HG02678 (cell line): ENCODE results near the gene XAB2.
A peak's percentile ranks its signal among the peaks of the same experiment; 100 is the strongest.
"Not testable (repeated sequence)": the region's sequence is repeated elsewhere in the genome, so short reads cannot be mapped to it uniquely, and the experiment has no call there.

Experiments
- ATAC-seq: cut with Tn5 transposase; IDR thresholded peaks from one replicate; pipeline ENCODE4 v1.9.1; 2021; ENCODE audit warnings: mild to moderate bottlenecking, moderate library complexity; ENCODE audit not compliant: unreplicated experiment

The XAB2 gene

DNA sequence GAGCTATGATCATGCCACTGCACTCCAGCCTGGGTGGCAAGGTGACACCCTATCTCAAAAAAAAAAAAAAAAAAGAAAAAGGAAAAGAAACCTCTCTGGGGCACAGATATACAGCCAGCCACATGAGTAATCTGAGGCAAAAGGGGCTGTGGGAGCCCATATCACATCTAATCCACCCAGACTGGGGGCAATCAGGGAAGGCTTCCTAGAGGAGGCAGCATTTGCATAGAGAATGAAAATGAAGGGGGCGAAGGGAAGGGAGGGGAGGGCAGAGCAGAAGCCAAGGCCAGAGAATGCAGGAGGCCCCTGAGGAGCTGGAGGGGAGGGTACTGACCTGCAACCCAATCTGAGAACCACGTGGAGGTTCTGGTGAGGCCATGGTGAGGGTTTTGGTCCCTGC, 20.8 kb upstream of the XAB2 start:
- ATAC-seq: no peak

DNA sequence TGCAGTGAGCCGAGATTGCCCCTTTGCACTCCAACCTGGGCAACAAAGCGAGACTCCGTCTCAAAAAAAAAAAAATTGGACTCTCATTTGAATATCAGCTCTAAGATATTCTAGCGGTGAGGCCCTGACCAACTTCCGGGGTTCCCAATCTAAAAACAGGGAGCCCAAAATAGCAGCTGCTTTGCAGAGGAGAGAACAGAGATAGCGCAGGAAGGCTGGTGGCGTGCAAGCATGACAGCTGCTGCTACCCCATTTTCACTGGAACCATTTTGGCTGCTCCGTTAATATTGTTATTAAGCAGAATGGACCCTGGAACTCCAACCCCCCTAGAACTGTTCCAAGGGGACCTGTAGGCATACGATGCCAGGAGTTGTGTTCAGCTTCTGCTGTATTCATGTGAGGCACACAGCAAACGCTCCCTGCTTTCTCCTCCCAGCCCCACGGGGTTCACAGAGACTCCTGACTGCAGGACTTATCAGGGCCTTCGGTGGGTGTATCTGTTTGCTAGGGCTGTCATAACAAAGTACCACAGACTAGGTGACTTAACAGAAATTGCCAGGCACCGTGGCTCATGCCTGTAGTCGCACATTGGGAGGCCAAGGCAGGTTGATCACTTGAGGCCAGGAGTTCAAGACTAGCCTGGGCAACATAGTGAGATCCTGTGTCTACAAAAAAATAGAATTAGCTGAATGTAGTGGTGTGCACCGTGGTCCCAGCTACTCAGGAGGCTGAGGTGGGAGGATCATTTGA, 19.1 kb upstream of the XAB2 start:
- ATAC-seq: no peak

DNA sequence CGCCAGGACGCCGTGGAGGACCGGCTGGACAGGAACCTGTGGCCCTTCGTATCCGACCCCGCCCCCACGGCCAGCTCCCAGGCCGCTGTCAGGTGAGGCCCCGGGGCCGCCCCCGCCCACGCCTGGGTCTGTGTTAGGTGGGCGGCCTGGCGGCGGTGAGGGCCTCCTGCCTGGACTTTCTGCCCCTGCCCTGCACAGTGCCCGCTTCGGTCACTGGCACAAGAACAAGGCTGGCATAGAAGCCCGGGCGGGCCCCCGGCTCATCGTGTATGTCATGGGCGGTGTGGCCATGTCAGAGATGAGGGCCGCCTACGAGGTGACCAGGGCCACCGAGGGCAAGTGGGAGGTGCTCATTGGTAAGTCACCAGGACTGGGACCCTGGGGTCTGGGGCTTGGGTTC, 17.8 kb upstream of the XAB2 start:
- no peak for ATAC-seq

DNA sequence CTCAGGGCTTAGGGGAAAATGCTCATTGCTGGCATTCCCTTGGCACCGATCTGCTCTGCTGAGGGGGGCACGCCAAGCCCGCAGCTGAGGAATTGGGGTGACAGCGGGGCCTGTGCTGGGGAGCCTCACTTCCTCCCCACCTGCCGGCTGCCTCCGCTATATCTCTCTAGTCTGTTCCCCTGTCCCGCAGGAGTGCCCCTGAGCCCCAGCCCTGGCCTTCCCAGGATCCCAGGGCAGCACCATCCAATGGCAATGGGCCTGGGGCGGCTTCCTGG, 17.0 kb upstream of the XAB2 start:
- no peak for ATAC-seq

DNA sequence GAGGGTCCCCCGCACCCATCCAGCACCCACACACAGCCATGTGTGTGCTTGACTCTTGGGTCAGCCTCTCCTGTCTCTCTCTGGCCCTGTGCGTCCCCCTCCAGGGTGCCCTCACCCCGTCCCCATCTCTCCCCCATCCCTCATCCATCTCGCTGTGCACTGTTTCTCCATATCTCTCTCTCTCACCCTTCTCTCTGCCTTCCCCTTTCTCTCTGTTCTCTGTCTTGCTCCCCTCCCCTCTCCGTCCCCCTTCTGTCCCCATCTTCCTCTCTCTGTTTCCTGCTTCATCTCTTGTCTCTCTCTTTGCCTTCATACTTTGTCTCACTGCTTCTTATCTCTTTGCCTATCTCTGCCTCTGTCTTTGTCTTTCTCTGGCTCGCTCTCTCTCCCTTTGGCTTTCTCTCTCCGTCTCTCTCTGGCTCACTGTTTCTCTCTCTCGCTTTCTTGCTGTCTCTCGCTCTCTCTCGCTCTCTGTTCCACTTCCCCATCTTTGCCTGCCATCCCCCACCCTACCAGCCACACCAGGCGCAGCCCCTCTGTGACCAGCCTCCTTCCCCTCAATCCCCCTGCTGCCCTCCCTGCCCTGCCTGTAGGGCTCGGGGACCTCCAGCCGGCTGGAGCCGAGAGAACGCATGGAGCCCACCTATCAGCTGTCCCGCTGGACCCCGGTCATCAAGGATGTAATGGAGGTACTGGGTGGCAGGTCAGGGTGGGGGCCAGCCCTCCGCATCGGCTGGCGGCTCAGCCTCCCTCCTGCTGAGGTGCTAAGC, 16.5 kb upstream of the XAB2 start:
- no peak for ATAC-seq

DNA sequence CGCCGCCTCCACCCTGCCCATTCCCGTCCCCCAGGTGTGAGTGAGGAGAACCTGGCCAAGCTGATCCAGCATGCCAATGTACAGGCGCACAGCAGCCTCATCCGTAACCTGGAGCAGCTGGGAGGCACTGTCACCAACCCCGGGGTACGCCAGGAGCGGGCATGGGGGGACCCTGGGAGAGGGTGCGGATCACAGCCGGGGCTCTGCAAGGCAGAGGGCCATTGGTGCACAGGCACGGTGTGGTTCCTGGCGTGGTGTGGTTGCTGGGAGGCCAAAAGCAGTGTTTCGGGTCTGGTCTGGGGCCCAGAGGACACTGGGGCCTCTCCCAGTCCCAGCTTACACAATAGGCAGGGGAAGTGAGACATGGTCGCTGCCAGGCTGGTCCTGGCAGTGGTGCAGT, 15.8 kb upstream of the XAB2 start:
- no peak for ATAC-seq

DNA sequence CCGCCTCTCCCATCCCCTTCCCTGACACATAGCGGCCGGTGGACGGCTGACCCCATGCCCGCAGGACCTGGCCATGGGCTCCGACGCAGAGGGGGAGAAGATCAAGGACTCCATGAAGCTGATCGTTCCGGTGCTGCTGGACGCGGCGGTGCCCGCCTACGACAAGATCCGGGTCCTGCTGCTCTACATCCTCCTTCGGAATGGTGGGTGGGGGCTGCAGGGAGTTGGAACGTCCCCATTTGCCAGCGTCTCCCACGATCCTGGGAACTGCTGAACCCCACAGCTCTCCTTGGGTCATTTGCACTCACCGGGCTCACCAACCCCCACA, 15.2 kb upstream of the XAB2 start:
- ATAC-seq: no peak

DNA sequence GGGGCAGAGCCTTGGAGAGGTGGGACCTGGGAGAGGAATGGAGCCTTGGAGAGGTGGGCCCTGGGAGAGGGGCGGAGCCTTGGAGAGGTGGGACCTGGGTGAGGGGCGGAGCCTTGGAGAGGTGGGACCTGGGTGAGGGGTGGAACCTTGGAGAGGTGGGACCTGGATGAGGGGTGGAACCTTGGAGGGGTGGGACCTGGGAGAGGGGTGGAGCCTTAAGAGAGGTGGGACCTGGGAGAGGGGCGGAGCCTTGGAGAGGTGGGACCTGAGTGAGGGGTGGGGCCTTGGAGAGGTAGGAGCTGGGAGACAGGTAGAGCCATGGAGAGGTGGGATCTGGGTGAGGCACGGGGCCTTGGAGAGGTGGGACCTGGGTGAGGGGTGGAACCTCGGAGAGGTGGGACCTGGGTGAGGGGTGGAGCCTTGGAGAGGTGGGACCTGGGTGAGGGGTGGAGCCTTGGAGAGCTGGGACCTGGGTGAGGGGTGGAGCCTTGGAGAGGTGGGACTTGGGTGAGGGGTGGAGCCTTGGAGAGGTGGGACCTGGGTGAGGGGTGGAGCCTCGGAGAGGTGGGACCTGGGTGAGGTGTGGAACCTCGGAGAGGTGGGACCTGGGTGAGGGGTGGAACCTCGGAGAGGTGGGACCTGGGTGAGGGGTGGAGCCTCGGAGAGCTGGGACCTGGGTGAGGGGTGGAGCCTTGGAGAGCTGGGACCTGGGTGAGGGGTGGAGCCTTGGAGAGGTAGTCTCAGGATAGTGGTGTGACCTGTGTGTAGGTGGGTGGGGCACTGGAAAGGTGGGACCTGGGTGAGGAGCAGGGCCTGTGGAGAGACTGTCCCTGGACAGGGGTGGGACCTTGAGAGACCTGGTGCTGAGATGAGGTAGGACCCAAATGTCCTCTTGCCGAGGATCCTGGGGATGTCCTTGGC, 14.5 kb upstream of the XAB2 start:
- not testable (repeated sequence) for ATAC-seq

DNA sequence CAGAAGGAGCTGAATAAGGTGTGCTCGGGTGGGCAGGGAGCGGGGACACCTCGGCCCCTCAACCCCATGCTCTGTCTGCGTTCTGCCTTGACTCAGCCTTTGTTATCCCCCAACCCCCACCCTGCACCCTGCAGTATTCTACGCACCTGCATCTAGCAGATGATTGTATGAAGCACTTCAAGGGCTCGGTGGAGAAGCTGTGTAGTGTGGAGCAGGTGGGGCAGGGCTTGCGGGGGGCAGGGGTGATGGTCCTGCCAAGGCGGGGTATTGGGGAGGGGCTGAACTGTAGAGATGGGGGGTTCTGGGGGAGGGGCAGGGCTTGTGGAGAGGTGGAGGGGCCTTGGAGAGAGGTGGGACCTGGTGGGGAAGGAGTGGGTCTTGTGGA, 13.7 kb upstream of the XAB2 start:
- ATAC-seq: no peak

DNA sequence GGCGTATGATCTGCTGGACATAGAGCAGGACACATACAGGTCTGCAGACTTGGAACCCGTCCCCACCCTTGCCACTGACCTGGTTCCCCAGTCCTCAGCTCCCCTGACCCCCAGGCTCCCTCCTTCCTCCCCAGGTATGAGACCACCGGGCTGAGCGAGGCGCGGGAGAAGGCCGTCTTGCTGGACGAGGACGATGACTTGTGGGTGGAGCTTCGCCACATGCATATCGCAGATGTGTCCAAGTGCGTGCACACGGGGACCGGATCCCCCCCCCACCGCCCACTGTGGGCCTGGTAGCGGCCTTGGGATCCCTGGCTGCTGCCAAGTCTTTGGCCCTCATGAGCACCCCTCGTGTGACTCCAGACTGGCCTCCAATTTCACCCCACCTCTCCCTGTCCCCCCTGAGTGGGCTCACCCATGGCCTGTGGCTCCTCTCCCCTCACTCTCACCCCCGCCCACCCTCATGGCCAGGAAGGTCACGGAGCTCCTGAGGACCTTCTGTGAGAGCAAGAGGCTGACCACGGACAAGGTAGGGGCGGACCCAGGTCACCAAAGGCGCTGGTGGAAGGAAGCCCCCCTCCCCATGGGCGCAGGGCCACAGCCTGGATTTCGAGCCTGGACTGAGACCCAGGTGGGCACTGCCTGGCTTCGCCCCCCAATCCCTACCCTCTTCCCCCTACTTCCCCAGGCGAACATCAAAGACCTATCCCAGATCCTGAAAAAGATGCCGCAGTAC, 13.1 kb upstream of the XAB2 start:
- ATAC-seq: no peak

DNA sequence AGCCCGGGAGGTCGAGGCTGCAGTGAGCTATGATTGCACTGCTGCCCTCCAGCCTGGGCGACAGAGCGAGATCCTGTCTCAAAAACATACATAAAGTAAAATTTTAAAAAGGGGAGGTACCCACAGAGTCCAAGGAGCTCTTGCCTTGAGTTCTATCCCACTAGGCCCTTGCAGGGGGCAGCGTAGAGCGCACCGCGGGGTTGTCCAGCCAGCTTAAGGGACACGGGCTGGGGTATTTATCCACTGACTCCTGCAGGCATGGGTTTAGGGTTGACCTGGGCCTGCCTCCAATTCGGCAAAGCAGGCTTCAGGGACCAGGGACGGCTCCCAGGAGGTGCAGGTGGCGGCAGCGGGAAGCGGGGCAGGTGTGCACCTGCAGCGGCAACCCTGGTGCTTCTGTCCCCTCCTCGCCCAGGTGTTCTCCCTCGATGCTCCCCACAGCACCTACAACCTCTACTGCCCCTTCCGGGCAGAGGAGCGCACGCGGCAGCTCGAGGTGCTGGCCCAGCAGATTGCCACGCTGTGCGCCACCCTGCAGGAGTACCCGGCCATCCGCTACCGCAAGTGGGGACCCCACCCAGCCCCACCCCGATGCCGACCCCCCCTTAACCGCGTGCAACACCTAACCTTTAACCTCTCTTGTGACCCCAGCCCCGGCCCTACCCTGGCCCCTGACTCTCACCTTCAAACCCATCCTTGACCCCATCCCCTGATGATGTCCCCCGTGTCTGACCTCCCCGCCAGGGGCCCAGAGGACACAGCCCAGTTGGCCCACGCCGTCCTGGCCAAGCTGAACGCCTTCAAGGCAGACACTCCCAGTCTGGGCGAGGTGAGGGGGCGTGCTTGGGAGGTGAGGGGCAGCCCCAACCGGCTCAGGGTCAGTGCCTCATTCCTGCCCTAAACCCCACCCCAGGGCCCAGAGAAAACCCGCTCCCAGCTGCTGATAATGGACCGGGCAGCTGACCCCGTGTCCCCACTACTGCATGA, 12.2 kb upstream of the XAB2 start:
- ATAC-seq: no peak

DNA sequence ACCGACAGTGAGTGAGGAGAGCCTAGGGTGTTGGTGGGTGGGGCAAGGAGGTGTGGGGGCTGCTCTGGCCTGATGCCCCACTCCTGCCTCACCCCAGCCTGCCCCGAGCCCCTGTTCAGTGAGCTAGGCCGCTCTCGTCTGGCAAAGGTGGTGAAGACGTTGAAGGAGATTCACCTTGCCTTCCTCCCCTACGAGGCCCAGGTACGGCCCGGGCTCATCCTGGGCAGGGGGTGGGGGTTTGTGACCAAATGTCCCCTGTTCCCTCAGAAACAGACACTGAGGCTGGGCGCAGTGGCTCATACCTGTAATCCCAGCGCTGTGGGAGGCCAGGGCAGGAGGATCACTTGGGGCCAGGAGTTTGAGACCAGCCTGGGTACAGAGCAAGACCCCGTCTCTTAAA, 11.5 kb upstream of the XAB2 start:
- ATAC-seq: no peak

DNA sequence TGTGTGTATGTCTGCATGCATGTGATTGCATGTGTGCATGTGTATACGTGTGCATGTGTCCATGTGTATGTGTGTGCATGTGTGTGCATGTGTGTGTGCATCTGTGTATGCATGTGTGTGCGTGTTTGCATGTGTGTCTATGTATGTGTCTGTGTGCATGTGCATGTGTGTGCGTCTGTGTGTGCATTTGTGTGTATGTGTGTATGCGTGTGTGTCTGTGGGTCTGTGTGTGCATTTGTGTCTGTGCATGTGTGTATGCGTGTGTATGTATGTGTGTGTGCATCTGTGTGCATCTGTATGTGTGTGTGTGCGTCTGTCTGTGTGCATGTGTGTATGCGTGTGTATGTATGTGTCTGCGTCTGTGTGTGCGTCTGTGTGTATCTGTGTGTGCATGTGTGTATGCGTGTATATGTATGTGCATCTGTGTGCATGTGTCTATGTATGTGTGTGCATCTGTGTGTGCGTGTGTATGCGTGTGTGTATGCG, 10.6 kb upstream of the XAB2 start:
- ATAC-seq: no peak

DNA sequence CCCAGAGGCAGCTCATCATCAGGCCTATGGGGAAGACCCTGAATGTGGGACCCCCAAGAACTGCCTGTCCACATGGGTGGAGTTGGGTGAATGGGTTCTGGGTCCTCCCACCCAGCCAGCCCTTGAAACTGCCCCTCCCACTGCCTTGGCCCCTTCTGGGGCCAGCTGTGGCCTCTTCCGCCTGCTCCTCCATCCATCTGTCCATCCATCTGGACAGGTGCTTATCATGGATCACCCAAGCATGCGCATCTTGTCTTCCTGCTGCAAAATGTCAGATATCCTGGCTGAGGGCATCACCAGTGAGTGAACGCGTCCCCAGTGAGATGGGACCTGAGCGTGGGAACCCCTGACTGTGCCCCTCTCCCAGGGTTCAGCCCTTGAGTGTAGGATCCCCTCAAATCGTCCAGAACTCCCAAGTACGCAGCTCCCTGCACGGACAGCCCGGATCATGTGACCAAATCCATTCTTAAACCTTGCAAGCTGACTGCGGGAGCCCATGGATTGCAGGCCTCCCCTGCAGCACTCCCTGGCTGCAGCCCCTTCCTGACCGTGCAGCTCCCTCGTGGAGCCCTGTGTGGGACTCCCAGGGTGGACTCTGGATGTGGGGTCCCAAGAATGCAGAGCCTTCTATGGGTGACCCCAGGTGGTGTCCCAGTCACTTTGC, 9.6 kb upstream of the XAB2 start:
- no peak for ATAC-seq

DNA sequence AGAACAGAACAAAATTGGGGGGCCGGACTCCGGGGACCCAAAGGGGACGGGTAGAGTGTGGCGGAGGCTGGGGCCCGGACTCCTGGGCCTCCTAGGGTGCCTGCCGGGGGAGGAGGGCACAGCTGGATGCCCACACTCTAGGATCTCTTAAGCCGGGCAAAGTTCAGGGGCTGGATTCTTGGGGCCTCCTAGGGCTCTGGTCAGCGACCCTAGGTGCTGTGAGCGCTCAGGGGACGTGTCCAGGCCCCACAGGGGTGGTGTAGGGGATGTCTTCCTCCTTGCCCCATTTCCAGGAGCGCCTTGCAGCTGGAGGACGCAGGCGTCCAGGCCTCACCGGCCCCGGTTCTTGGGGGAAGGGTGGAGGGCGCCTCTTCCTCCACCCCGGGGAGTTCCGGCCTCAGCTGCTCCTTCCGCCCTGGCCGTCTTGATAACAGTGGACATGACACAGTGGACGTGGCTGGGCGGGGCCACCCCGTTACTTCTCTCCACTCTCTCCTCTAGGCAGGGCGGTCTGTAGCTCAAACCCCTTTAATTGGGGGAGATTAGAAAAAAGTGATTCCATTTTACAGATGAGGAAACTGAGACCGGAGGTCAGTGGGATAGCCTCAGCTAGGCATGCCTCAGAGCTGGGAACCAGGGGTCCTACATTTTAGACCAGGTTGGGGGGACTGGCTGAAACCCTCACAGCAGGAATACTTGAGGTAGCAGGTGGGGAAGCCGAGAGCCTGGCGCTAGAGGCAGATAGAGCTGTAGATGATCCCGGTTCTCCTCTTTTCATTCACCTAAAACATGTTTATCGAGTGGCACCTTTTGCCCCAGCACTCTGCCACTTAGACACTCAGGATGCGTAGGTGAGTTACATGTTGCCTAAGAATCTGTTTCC, 8.3 kb upstream of the XAB2 start:
- ATAC-seq: peak; percentile 25

DNA sequence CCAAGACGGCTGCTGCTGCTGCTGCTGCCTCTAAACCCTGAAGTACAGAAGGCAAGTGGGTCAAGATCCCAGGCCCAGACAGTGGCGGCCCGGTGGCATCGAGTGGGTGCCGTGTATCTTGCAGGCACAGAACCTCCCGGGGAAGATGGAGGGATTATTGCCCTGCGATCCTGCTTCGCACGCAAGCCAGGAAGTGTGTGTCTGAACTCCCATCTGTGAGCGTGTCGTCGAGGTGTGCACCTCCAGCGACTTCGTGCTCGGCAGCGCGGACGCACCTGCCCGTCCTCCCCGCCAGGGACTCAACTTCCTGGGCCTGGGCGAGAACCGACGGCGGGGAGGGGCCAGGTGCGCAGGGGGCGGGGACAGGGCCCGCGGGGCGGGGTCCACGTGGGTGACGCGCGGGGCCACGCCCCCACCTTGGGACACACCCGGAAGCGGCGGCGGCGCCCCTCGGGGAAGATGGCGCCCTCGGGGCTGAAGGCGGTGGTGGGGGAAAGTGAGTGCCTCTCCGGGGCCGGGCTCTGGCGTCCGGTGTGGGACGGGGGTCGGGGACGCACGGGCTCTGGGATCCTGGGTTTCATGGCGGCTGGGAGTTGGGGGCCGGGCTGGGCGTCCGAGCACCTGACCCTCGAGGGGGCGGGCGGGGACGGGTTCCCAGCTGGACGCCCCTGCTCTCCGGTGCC, 7.5 kb upstream of the XAB2 start, which contains the start of gene STXBP2:
TSS of gene STXBP2 (plus strand) at position 420 of the 683 bp plus-strand sequence. CDS start at position 460, 40 bp downstream.
- peak; percentile 72 for ATAC-seq

DNA sequence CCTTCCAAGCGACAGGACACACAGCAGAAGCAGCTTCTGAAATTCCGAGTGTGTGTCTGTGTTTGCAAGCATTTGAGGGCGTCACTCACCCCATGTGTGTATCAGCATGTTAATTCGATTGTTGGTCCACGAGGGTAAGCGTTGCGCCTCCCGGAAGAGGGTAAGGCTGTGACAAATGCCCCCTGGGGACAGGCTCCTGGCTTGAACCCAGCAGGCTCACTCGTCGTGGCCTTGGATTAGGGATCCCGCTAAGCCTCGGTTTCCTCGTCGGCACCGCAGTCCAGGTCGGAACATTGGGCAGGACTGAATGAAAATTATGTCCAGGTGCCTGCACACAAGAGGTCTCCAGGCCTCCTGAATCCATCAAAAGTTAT, 7.0 kb upstream of the XAB2 start:
- no peak for ATAC-seq

DNA sequence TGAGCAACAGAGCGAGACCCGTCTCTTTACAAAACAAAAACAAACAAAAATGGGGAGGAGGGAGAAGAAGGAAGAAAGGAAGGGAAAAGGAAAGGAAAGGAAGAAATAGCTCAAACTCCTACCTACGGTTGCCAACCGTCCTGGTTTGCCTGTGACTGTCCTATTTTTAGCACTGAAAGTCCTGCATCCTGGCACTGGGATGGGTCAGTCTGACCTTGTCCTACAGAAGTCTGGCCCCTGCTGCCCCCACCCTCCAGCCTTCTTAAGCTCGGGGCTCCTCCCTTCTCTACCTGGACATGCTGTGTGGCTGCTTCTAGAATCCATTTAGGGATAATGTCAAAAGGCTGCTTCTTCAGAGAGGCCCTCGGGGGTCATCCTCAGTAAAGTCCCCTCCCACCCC, 6.3 kb upstream of the XAB2 start:
- no peak for ATAC-seq
